HG02884 (cell line): ENCODE results near the gene ADGRG2.

ENCODE experiments used
- ATAC-seq: cut with Tn5 transposase; IDR thresholded peaks from one replicate; pipeline ENCODE4 v1.9.1; 2021; ENCODE audit warnings: mild to moderate bottlenecking, moderate library complexity; ENCODE audit not compliant: unreplicated experiment

Gene ADGRG2

GRCh38 chrX:18961686-18962085, 160.6 kb downstream of the ADGRG2 start:
- ATAC-seq = no peak

- ATAC-seq = no peak
These were observed 165.8 kb downstream of the ADGRG2 start for GRCh38 chrX:18956303-18957032.

GRCh38 chrX:18955676-18956075, 166.6 kb downstream of the ADGRG2 start:
- no peak for ATAC-seq

GRCh38 chrX:18951032-18951431, 171.2 kb downstream of the ADGRG2 start:
- no peak for ATAC-seq

GRCh38 chrX:18949944-18950301, 172.3 kb downstream of the ADGRG2 start:
- no peak for ATAC-seq

GRCh38 chrX:18949291-18949943, 172.9 kb downstream of the ADGRG2 start:
- ATAC-seq = no peak

- ATAC-seq = no peak
These were observed 175.7 kb downstream of the ADGRG2 start for GRCh38 chrX:18946611-18947010.

- no peak for ATAC-seq
These were observed 176.1 kb downstream of the ADGRG2 start for GRCh38 chrX:18946157-18946556.

GRCh38 chrX:18945483-18945882, 176.8 kb downstream of the ADGRG2 start:
- ATAC-seq = no peak

- ATAC-seq = no peak
These were observed 177.8 kb downstream of the ADGRG2 start for GRCh38 chrX:18944482-18944881.

- no peak for ATAC-seq
These were observed 180.4 kb downstream of the ADGRG2 start for GRCh38 chrX:18941896-18942295.
